GM21529 (cell line): Measurements from ENCODE around the gene ANKH.
"Not testable (repeated sequence)": the region's sequence is repeated elsewhere in the genome, so short reads cannot be mapped to it uniquely, and the experiment has no call there.

Experiments
- ATAC-seq: cut with Tn5 transposase; IDR thresholded peaks from one replicate; pipeline ENCODE4 v1.9.1; 2021; ENCODE audit not compliant: unreplicated experiment

Gene ANKH

DNA sequence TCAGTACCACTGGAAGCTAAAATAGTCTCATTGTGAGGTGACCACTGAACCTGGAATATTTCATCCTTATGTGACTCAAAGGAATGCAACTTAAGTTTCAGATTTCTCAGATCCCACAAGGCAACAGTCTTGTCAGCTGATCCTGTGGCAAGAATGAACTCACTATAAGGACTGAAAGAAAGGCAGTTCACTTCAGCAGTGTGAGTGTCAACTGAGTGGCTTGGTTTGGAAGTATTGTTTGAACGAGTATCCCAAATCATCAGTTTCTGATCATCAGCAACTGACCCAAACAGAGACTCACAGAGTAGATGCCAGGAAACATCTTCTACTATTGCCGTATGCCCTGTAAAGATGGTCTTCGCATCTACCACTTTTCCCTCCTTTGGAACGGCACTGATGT, 74.2 kb downstream of the ANKH start:
- ATAC-seq: not testable (repeated sequence)

DNA sequence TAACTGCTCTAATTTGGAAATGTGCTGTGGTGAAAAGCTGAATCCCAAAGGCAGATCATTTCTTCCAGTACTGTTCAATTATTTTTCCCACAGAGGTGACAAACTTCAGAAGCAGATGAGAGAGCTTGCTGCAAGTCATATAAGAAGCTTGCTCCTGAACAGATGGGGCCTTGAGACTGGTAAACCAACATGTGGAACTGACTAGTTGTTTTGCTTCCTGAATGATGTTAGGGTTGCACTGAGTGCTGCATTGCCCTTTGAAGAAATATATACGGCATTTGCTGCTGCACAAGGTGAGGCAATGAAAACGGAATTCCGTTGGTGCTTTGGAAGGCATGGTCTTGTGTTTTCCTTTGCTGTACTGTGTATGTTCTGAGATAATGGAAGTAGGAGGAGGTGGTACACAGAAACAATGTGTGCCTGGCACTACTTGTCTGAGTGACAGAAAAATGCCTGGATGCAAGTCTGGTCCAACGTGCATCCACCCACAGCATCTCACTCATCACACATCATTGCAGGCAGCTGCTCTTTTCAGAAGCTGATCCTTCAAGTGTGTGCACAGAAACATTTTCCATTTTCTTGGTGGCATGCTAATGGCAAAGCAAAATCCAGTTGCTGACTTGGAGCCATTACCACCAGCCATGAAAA, 76.9 kb downstream of the ANKH start:
- no peak for ATAC-seq

DNA sequence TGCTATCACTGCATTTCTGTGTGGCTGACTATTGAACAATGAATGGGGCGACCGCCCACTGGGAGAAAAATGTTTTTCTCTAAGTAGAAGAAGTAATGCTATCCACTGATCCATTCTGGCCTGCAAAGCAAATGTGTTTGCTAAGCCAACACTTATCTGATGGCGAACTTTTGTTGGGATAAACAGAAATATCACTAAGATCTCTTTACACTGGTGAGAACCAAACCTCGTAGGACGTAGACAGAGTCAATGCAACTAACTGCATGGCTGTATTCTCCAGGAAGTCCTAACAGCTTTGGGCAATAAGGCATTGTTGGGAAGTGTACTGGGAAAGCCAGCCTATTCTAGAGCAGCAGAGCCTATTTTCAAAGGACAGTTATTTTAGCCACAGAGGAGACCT, 77.7 kb downstream of the ANKH start:
- ATAC-seq: no peak

DNA sequence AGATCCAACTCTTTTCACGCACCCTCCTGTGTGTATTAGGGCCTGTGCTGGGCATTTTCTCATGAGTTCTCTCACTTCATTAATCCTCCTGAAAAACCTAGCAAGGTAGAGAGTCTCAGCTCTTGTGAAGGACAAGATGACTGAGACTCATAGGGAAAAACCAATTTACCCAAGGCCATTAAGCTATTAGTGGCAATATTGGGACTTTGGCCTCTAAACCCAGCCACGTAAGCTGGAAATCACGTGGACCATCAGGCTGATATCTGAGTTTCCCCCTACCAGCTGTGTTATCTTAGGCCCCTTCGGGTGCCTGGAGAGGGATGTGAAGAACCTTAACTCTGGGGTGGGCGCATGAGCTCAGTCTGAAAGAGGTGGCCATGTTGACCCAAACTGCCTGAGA, 80.7 kb downstream of the ANKH start:
- ATAC-seq: no peak

DNA sequence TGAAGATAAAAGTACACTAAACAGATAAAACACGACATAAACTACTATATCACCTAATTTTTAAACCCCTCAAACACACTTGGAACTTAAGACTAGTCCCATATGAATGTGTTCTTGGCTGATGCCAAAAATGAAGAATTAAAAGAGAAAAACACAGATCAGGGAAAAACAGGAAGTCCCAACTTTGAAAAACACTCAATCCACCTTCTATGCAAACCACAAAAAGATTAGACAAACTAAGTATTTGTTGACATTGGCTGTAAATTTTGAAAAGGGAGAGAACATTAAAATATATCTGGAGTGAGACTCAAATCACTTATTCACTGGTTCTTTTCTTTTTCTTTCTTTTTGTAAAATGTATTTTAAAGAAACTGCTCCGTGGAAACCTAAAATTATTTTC, 81.4 kb downstream of the ANKH start:
- no peak for ATAC-seq

DNA sequence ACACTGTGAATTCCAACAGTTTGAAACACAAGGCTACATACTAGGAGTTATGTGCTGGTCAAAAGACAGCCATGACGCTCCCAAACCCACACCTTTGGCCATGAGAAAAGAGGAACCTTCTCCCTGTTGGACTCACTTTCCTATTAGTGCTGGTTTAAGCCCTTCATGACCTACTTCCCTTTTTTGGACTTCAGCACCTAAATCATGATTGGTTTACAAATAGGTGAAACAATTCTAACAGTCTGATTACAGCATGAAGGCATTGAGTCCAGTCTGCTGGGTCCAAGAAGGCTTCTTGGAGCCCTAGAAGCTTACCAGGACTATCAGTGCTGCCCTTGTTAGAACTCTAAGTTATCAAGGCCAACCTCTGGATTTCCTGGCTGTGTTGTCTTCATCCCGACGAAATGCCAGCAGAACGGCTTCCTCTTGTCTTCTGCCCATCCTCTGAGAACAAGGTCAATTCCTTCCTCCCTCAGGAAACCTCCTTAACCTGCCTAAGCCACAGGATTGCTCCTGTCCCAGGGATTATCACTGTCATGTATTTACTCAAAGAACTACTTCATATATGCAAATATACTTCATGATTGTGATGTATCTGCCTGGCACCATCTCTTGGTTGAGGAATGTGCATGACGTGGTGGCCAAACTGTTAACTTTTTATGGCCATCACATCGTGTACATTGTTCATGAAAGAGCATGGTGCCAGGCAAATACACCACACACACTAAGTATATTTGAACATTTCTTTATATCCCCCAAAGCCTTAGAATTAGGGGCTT, 83.6 kb downstream of the ANKH start:
- no peak for ATAC-seq

DNA sequence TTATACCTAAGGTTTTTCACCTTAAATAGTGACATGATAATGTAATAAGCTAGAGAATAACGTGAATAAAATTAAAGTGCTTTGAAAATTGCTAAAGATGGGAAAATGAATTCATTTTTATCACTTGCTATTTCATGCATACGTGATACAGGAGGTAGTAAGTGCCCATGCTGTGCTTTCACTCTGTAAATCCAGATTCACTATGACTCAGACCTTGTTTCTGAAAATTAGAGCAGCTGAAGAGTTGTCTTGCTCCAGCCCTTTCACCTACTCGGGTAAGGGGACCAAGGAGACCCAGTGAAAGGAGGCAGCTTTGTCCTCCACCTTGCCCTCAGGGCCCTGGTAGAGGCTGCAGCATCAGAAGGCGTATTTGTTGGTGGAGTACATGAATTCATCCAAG, 87.9 kb downstream of the ANKH start:
- ATAC-seq: peak; percentile 47

GRCh38 chr5:14782591-14782990, 89.0 kb downstream of the ANKH start:
- no peak for ATAC-seq

- peak; percentile 82 for ATAC-seq
Measured at GRCh38 chr5:14781106-14781505, 90.5 kb downstream of the ANKH start.

DNA sequence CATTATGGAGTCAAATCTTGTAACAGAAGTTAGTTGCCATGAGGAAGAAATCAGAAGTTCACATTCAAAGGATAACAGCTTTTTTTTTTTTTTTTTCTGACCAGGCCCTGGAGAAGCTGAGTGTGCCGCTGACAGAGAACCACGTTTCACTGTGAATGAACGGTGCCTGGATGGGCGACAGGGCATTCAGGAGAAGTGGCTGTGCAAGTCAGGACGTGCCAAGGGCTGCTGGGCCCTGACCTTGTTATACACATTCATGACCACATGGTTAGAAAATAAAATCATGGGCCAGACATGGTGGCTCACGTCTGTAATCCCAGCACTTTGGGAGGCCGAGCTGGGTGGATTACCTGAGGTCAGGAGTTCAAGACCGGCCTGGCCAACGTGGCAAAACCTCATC, 91.6 kb downstream of the ANKH start:
- no peak for ATAC-seq

DNA sequence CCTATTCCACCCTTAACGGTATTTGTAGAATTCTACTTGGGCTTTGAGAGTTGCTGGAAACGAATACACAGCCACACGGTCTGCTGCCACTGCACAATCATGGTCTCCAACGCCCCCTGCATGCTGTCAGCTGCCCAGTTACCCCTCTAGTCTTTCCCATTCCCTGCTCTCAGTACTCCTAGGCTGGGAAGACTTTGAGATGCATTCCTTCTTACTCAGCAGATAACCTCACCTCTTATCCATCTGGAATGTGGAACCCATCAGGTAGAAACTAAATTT, 92.8 kb downstream of the ANKH start:
- ATAC-seq: no peak

GRCh38 chr5:14777932-14778791, 93.4 kb downstream of the ANKH start:
- ATAC-seq: no peak

GRCh38 chr5:14777187-14777586, 94.4 kb downstream of the ANKH start:
- ATAC-seq: no peak

- ATAC-seq: no peak
Measured at GRCh38 chr5:14776602-14777001, 95.0 kb downstream of the ANKH start.

GRCh38 chr5:14775857-14776256, 95.7 kb downstream of the ANKH start:
- ATAC-seq: no peak

GRCh38 chr5:14773588-14773987, 98.0 kb downstream of the ANKH start:
- no peak for ATAC-seq

DNA sequence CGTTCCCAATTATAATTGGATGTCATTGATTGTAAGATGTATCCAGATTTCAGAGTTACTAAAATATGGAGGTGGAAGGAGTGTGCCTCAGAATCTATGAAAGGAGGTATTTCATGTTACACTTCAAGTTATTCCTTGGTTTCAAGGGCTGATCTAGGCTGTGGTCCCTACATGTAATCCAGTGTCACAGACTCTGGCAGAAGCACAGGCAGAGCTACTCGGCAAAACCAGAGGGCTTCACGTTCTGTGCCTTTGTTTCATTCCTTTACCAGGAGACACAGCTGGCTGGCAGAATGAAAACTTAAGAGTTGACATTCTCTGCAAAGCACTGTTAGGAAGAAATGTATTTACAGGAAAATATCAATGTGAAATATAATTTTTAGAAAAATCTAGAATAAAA, 99.6 kb downstream of the ANKH start:
- no peak for ATAC-seq

- ATAC-seq: no peak
Measured at GRCh38 chr5:14771189-14771588, 100.4 kb downstream of the ANKH start.

DNA sequence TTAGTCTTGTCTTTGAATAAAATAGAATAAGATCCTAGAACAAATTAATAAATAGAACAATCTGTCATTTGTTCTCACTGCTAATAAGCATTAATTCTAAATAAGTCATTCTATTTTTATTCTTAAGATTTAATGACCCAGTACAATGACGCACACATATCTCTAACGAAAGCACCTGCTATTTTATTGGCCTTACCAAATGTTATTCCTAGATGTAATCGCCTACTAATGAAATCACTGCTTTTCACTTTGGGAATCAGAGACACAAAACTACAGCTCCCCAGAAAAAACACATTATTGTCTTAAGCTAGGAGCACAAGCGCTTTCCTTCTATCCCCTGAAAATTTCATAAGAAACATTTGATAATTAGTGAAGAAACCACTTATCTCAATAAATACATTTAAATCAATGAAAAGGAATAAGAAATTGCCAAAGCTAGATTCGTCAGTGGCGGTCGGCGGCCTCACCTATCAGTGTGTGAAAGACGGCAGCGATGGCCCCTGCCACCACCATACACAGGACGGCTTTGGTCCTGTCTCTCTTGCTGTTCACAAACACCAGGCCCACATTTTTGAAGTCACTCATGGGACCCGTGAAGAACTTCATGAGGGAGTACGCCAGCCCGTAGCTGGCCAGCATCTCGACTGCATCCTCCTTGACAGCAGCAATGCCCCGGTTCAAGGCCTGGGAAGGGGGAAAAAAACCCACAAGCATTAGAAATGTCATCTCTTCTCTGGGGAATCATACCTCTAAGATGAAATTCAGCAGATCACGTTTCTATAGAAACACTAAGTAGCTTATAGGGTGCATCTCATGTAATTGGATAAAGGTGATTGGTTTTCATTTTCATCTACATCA, 102.8 kb downstream of the ANKH start:
- no peak for ATAC-seq

DNA sequence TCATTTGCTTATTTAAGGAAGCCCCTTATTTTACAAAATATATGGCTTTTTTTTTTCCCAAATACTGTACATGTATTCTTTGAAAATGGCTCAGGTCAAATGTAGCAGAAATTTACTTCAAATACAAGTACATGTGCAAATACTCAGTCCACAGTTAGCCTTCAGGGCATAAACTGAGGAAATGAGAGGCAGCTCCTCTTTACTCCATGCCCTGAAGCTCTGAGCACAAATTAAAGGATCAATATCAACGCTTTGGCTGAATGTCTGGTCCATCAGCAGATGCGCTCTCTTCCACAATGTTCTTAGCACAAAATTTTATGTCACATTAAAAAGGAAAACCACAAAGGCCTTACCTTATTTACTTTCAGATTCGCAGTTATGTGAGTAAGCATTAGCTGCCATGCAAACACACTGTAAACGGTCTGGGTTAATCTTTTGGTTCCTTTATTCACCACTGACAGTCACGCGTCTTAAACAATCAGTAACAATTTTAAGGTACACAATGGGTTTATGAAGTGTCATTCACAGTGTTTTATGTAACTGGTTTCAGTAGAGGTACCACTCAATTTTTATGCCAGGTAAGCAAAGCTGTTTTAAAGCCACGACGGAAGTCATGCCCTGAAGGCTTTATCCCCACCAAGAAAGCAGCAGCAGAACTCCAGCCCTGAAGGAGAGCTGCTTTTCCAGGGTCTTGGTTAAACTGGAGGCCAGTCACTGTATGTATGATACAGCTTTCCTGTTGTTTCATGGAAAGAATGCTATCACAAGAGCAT, 103.7 kb downstream of the ANKH start:
- ATAC-seq: no peak
